Activated CD4-positive, alpha-beta T cell treated with anti-CD3 and anti-CD28 coated beads, Interleukin-2, amount 50 U/mL, for 24 hours (primary cell): ENCODE measurements around the gene ACSF2.
A peak's percentile ranks its signal among the peaks of the same experiment; 100 is the strongest.

Experiments used
- DNase-seq, 2 donors: peaks; one replicate each; pipeline ENCODE4 v3.0.0-alpha.2; 2020; ENCODE audit warnings: low read depth in 1 of 2, low spot score in 1 of 2

ACSF2 gene

DNA sequence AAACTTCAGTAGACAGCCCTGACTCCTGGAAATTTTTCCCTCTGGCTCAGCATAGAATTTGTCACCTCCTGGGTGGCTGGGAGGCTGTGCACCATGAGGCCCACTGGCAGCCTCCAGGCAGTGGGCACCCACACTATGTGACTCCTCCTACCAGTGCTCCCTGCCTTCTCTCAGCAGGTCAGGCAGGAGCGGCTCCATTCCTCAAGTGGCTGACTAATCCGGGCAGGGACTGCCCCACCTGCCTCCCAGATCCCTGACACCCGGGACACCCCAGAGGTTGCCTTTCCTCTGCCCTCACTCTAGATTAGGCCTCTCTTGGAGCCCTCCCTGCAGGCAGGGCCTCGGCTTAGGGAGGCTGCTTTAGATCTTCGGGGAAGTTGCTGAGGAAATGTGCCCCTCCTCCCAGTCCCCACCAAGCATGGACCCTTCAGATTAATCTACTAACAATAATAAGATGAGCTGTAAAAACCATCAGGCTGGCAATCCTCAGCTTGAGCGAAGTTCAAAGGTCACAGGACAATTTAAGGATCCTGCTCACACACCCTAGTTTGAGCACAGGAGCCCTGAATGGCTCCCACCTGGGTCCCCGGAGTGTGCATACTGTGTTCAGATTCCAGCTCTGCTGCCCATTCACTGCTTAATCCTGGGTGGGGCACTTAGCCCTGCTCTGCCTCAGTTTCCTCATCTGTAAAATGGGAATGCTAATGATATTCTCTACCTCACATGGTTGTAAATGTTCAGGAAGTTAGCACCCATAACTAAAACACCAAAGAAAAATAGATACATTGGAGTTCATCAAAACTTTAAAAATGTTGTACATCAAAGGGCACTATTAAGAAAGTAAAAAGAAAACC lies 72.2 kb downstream of the ACSF2 start:
- DNase-seq = no peak

DNA sequence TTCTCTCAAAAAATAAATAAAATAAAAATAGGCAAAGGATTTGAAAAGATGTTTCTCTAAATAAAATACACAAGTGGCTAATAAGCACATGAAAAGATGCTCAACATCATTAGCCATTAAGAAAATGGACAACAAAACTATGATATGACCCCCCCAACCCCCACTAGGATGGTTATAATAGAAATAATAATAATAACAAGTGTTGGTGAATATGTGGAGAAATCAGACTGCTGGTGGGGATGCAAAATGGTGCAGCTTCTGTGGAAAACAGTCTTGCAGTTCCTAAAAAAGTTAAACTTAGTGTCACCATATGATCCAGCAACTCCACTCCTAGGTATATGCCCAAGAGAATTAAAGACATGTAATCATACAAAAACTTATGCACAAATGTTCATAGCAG lies 73.3 kb downstream of the ACSF2 start:
- no peak for DNase-seq

DNA sequence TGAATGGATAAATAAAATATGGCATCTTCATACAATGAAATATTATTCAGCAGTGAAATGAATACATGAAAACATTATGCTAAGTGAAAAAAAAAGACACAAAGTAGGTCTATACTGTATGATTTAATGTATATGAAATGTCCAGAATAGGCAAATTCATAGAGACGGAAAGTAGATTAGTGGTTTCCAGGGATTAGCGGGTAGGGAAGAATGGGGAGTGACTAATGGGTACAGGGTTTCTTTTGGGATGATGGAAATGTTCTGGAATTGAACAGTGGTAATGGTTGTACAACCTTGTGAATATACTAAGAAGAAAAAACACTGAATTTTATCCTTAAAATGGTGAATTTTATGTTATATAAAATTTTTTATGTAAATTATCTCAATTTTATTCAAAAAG lies 73.7 kb downstream of the ACSF2 start:
- DNase-seq = no peak

DNA sequence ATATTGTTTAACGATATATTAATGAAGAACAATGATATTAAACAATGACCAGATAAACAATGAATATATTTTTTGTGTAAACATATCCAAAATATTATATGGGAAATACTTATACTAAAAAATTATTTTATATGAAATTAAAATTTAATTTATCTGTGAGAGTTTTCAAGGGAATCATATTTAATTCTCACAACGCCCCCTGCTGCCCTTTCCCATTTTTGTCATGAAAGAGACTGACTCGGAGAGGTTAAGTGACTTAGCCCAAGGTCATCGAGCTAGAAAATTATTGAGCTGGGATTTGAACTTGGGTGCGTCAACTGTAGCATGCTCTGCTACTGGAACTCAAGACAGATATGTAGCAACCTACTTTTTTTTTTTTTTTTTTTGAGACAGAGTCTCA lies 75.0 kb downstream of the ACSF2 start:
- no peak for DNase-seq

DNA sequence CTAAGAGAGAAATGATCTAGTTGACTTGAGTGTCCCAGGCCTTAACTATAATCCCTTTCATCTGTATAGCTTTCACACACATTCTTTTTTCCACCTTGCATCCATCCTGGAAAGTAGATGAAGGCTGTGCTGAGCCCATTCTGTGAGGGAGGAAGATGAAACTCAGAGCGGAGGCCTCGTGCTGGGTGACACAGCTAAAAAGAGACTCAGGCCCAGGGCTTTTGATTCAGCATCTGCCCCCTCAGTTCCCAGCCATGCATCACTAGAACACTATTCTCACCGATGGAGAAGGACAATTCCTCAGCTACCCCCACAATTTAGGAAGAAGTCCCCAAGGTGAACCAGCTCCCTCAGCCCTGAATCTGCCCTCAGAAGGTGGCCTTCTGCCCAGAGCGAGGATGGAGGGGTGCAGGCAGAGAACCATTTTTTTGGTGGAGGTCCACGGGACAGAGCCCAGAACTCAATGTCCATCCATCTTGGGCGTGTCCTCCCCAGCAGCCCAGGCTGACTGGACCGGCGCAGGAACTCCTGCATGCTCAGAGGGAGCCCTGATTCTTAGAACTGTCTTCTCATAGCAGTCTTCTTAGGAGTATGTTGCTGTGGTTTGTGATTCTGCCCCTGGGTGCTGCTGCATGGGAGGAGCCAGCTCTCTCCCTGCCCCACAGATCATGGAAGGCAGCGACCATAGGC lies 76.4 kb downstream of the ACSF2 start:
- no peak for DNase-seq

DNA sequence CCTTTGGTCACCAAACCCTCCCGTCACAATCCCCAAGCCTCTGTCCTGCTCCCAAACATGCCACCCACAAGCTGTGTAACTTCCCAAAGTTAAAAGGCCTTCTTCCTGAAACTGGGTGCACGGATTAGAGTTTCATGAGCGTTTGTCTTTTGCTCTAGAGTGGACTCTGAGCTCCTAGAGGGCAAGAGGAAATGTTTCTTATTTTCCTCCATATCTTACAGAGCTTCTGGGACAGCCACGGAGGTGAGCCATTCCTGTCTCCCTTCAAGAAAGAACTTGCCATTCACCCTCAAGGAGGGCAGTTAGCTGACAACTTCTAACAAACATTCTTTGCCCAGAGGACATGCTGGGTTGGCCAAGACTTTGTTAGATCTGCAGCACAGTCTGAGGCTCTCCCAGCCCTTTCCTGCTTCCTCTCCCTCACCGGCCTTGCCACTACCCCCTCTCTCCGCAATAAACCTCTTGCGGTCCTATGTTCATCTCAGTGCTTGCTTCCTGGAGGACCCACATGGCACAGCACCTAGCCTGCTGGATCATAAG lies 79.6 kb downstream of the ACSF2 start:
- DNase-seq = no peak

DNA sequence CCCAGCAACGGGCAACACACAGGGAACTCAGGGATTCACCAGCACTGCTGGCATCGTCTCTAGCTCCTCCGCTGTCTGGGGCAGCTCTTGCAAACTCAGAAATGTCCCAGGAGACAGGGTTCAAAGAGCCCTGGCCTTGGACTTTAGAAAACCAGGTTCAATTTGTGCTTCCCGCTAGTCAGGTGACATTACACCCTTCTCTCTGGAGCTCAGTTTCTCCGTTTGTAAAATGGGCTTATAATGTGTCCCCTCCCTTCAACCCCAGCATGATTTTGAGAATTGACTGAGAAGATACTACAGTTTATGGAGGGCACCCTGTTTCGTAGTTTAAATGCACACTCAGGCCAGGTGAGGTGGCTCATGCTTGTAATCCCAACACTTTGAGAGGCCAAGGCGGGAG lies 80.3 kb downstream of the ACSF2 start:
- no peak for DNase-seq

DNA sequence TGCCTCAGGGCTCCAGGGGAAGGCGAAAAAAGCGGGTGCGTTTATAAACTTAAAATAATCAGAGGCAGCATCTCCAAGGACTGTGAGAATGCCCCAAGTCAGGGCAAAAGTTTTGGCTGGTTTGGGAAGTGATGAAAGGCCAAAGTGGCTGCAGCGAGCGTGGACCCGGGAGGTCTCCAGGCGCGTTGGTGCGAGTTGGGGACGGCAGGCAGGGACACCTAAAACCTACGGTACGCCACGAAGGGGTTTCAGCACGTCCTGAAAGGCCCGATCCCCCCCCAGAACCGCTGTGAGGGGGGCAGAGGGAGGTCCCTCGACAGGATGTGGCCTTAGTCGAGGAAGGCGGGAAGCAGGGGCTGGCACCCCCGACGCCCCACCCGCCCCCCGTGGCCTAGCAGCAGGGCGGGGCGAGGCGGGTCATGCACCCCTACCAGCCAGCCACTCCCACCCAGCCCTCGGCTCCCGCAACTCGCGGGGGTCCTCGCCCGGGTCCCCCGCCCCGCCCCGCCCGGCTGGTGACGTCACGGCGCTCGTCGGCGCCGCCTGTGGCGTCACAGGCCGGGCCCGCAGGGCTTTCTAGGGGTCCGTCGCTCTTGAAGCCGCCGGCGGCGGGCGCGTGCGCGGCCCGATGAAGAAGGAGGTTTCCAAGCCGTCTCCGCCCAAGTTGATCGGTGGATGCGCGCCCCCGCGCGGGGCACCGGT lies 82.0 kb downstream of the ACSF2 start, which contains the start of gene MYCBPAP:
TSS of gene MYCBPAP (plus strand) at position 569 of the 702 bp plus-strand sequence. CDS start 236 bp downstream, outside the sequence.
- peak; percentile 50 to 73 for DNase-seq

DNA sequence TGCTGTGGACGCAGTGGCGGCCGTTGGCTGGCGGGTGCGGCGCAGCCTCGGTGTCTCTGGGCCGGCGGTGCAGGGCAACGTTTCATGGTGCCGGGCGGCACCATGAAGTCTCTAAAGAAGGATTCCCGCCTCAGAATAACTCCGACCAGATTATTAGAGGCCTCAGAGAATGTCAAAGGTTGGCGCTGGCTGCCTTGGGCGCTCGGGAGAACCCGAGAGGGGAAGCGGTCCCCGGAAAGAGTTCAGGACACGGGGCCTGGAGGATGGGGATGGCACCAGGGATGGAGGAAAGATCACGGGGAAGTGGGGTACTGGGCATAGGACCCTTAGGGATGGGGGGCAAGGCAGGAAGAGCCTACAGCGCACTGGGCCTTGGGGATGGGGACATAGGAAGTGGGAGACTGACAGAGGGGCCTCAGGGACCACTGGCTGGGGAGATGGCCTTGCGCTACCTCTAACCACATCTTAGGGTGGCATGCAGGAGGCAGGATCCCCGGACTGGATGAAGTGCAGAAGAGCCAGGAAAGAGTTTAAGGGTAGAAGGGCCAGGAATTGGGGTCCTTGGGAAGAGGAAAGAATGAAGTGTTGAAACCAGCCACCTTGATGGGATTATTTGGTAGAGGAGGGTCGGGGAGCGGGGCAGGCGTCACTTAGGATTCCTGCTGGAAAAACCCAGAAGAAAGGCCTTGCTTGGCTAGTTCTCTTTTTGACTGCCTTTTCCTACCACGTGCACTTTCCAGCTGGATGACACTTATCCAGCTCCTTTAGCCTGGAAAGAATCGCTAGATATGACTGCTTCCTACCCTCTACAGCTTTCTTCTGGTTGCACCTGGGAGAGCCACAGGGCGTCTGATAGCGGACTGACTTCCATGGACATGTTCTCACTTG lies 82.8 kb downstream of the ACSF2 start:
- no peak for DNase-seq

DNA sequence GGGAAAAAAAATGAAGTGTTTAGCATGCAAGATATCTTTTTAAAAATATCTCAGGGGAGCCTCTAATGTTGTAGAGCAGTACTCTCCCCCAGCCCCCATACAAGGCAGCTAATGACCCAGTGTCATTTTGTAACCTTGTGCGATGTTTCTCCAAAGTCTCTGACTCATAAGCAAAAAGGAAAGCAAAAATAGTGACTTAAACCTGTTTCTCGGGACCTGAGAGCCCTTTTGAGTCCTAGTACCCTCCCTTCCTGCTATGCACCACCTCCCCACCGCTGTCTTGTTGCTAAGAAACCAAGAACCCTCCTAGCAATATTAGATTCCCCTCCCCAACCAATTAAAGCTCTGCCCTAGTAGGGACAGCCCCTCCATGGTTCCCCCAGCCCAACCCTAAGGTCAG lies 85.0 kb downstream of the ACSF2 start:
- DNase-seq = peak in 1 of 2 donors; percentile 48

DNA sequence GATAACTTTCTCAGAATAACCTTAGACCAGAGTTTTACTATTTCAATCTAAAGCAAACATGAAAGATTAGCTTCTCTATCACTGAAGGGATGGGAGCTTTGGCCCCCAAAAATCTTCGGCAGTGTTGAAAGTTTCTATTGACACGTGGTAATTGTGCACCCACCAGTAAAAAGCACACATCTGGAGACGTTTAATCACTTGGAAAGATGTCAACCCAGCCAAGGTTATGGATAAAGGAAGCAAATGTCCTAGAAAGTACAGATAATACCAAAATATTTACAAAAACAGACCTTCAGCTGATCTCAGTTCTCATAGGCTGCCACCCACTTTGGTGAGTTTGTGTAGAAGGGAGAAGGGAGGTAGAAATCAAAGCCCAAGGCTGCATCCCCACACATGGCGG lies 87.5 kb downstream of the ACSF2 start:
- DNase-seq = no peak

DNA sequence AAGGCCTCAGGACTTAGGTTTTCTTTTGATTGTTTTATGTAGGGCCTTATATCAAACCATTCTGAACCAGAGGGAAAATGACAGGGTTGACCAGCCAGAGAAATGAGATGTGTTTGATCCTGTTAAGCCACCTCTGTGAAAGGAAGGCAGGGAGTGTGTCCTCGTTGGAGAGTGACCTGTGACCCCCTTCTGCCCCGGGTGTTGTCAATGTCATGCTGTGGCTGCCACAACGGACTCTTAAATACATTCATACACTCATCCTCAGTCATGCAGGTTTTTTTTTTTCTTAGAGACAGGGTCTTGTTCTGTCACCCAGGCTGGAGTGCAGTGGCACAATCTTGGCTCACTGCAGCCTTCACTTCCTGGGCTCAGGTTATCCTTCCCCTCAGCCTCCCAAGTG lies 88.4 kb downstream of the ACSF2 start:
- DNase-seq = no peak

DNA sequence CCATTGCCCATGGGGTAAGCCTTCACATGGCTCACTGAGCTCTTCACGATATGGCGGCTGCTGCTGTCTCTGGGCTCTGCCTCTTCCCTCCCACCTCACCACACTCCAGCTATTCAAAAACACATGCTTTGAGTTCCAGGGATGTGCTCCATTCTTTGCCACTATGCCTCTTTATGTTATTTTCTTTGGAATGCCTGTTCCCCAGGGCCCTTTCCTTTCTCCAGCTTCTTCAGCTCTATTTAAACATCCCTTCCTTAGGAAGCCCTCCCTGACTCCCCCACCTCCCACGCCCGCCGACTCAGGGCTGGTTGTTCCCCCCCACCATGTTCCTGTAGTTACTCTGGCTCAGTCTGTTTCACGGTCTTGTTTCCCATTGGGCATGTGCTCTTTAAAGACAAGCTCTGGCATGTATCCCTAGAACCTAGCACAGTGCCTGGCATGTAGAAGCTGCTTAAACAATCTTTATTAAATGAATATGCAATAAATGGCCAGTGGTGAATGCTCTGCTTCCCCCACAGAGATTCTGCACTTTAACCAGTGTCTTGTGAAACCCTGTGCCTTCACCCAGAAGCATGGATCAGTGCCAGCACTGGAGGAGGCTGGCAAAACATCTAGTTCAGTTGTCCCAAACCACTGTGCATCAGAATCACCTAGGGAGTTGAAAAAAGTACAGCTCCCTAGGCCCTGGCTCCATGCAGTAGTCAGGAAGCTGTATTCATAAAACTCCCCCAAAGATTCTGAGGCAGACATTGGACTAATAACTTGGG lies 89.1 kb downstream of the ACSF2 start:
- no peak for DNase-seq

DNA sequence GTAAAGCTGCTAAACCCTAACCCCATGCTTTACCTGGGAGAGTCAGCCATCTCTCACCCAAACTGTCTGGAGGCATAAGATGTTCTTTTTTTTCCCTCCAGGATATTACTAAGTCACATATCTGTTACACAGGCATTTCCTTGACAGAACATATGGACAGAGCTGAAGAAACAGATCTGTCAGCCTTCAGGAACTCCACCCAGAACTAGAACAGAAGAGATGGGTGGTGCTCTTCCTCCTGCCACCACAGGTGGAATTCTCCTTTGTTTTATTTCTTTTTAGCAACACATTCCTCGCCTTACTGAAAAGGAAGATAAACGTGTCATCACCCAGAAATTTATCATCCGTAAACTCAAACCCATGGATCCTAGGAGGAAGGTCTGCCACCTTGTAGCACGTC lies 91.0 kb downstream of the ACSF2 start:
- no peak for DNase-seq

DNA sequence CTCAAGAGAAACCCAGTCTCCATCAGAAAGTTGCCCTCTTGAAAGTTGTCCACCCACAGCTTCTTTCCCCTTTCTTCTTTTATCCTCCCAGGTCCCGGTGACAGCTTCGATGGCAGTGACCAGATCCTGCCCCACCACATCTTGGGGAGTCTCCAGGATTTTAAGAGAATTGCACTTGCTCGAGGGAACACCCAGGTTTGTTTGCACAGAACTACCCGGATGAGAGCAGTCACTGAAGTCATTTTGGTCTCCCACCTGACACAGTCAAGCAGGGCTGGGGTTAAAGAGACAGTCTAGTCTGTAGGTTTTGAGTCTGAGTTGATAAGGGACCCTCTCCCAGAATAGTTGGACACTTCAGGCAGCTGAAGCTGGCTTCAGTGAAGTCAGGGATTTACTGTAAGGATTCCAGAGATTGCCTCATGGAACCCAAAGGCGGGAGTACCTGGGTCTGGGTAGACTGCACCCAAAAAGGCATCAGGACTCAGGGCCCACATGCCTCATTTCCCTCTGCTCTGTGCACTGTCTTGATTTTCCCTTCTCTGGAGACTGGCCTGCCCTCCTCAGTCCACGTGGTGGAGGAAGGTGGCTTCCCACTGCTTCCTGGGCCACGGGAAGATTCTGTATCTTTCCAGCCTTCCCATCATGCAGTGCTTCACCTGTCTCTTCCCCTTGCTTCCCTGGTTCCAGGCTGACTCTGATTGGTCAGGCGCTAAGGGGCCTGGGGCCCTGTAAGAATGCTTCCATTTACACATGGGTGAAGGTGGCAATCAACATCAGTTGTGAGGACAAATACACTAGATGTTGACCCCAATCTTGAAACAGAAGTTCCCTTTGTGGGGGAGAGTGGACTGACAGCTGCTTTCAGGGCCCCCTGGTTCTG lies 91.7 kb downstream of the ACSF2 start:
- no peak for DNase-seq

DNA sequence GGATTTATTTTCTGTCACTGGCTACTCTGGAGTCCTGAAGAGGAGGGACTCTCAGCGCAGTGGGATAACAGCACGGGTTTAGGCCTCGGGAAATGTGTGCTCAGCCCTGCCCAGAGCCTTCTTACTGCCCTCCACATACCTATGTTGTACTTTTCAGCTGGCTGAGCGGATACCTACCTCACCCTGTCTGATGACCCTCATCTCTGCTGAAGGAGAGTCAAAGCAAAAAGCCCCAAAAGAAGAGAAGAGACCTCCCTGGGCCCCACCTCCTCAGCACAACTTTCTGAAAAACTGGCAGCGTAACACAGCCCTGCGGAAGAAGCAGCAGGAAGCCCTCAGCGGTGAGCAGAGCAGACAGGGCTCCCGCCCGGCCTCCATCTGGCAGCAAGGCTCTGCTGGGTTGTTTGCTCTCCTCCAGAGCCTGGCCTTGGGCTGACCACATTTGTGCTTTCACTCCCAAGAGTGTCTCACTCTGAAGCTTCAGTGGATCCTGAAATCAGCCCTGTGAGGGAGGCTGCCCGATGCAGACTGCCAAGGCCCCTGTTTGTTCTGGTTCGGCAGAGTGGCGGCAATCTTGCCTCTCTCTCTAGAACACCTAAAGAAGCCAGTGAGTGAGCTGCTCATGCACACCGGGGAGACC lies 92.5 kb downstream of the ACSF2 start:
- DNase-seq = no peak

DNA sequence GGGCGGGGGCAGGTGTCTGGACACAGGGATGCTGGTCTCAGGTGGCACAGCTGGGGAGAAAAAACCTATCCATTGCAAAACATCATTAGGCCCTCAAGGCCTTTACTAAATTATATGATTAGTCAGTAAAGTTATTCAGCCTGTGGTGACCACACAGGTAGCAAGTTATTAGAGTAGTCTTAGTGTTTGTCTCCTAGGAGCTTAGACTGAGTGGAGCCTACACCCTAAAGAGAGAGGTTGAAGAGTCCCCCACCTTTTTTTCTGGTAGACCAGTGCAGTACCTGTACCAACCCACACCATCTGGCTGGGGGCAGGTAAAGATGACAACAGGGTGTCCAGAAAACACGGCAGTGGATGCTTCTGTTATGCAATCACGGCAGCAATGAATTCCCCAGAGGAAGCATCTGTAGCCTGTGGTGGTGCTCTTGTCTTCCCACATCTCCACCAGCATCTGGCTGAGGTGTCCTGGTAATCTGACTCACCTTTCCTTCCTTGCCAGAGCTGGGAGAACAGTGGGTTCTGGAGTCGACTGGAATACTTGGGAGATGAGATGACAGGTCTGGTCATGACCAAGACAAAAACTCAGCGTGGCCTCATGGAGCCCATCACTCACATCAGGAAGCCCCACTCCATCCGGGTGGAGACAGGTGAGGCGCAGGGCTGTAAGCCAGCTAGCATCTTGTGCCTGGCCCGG lies 93.3 kb downstream of the ACSF2 start:
- no peak for DNase-seq

DNA sequence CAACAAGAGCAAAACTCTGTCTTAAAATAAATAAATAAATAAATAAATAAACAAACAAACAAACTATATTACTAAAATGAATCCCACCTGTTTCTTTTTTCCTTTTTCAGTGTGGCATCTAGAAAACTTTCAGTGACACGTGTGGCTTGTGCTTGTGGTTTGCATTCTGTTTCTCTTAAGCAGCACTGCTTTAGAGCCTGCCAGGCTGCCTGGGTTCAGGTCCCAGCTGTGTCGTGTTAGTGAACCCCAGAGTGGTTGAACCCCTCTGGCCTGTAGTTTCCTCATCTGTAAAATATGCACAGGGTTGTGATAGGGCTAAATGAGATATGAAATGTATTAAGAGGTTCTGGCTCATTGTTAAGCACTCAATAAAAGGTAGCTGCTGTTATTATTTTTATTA lies 94.5 kb downstream of the ACSF2 start:
- no peak for DNase-seq
